ENCODE measurements around the gene PTGDR2.

PTGDR2 gene

DNA sequence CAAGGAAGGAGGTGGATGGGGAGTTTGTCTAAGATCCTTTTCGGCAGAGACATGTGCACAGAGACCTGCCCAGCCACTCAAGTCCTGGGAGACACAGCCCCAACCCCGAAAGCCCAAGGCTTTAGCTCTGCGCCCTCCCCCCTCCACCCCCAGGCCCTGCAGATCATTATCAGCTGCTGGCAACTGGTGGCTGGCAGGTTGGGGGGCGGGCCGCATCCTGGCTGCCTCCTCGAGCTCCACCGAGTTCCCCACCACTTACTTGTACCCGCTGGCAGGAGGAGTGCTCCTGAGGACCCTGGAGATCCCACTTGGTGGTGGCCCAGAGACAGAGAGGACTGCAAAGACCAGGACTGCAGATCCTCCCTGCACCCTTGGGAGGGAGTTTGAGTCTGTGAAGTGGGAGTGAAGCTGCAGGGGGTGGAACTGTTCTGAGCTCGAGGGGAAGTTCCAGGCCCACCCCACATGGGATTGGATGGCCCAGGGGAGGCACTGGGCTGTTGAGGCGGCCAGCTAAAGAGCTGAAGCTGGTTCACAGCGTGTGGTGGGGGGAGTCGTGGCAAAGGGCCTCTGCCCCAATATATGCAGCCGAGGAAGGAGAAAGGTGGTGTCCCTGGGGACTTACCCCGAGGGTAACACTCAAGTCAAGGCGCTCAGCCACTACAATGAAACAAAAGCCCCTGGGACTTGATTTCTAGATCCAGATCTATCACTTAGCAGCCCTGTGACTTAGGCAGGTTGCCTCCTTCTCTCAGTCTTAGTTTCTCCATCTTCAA, 33.7 kb downstream of the PTGDR2 start:
- no peak overlapping the region for H3K27ac ChIP-seq

DNA sequence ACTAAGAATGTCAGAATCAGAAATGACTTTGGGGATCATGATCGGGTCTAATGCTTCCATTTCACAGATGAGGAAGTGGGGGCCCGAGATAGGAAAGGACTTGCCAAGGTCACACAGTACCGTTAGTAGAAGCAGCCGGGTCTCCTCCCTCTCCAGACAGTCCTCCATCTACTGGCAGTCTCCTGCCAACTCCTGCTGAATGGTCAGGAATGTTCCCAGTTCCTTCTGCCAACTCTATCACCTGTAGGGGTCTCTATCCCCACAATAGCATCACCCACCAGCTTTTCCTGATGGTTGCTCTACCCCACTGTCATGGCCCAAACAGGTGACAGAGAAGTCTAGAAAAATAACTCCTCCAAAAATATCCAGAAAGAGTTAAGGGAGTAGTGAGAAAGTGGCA, 37.7 kb downstream of the PTGDR2 start:
- no peak overlapping the region for H3K27ac ChIP-seq
- TF ChIP-seq, protein P1, sequence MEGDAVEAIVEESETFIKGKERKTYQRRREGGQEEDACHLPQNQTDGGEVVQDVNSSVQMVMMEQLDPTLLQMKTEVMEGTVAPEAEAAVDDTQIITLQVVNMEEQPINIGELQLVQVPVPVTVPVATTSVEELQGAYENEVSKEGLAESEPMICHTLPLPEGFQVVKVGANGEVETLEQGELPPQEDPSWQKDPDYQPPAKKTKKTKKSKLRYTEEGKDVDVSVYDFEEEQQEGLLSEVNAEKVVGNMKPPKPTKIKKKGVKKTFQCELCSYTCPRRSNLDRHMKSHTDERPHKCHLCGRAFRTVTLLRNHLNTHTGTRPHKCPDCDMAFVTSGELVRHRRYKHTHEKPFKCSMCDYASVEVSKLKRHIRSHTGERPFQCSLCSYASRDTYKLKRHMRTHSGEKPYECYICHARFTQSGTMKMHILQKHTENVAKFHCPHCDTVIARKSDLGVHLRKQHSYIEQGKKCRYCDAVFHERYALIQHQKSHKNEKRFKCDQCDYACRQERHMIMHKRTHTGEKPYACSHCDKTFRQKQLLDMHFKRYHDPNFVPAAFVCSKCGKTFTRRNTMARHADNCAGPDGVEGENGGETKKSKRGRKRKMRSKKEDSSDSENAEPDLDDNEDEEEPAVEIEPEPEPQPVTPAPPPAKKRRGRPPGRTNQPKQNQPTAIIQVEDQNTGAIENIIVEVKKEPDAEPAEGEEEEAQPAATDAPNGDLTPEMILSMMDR (conservative IDR thresholded peaks at IDR 0.05) = no peak

More for the DNA sequence above, 33.7 kb downstream of the PTGDR2 start:
- TF ChIP-seq, protein P1 (conservative IDR thresholded peaks at IDR 0.05) = no peak

DNA sequence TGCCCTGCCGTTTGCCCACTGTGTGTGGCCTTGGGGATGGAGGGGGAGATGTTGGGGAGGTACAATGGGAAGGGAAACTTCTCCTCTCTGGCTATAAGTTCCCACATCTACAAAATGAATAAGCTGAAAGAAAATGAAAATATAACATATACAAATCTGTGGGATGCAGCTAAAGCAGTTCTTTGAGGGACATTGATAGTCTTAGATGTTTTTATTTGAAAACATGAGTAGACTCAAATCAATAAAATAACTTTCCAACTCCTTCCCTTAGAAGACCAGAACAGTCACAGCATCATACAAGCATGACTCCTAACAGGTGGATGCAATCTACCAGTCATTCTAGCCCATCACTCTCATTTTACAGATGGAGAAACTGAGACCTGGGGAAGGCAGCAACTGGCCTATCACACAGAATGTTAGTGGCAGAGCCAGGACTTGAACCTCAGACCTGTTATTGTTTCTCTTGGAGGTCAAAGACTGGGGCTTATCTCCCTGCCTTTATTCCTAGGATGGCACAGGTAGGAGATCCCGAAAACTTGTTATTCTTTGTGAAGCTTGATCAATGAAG, 39.1 kb downstream of the PTGDR2 start:
- TF ChIP-seq, protein P1 (conservative IDR thresholded peaks at IDR 0.05) = no peak
- H3K27ac ChIP-seq = no peak overlapping the region

DNA sequence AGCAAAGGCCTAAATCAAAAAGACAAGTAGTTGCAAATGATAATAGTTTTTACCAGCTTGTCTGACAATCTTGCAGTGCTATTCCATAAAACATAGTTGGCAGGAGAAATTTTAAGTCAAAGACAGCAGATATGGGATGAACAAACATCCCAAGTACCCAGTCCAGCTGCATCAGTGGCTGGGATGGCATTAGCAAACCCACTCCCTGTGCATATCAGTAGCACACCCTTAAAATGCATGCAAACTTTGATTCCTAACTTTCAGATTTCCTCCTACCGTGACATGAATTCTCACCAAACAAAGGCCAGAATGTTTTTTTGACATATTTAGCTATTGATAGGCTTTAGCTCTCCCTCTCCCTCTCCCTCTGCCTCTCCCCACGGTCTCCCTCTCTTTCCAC, 41.6 kb downstream of the PTGDR2 start:
- TF ChIP-seq, protein P1 (conservative IDR thresholded peaks at IDR 0.05) = no peak

DNA sequence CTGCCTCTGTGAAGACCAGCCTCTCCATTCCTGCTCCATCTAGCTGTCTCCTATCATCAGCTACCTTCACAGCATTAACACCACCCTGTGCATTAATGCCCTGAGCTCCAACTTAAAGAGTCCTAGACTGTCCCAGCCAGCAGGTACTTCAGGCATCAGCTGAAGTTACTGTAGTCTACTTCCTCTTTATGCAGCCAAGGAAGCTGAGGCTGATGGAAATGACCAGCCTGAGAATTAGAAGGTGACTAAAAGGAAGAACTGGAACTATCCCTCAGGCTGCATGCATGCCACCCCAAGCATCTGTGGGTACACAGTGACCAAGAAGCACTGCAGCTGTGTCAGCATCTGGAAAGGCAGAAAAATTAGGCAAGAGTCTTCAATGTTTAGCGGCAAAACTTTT, 42.4 kb downstream of the PTGDR2 start:
- TF ChIP-seq, protein P1 (conservative IDR thresholded peaks at IDR 0.05) = no peak
- H3K27ac ChIP-seq = no peak overlapping the region

More for the DNA sequence above, 41.6 kb downstream of the PTGDR2 start:
- no peak overlapping the region for H3K27ac ChIP-seq

DNA sequence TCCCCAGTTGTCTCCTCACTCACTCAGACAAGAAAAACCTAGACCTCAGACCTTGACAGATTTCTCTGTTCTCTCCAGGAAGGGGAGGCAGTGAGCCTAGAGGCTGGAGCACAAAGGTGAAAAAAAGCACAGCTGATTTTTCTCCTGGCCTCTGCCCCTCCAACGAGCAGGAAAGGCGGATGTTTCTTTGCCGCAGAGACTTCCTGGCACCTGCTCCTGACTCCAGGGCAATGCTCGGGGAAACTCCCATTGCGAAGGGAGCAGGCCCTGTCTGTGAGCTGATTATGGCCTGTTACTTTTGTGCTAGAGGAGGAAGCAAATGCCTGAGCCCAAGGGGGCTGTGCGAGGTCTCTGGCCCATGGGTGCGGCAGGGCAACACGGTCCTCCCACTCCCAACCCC, 45.2 kb downstream of the PTGDR2 start:
- TF ChIP-seq, protein P1 (conservative IDR thresholded peaks at IDR 0.05) = no peak
- H3K27ac ChIP-seq = no peak overlapping the region

DNA sequence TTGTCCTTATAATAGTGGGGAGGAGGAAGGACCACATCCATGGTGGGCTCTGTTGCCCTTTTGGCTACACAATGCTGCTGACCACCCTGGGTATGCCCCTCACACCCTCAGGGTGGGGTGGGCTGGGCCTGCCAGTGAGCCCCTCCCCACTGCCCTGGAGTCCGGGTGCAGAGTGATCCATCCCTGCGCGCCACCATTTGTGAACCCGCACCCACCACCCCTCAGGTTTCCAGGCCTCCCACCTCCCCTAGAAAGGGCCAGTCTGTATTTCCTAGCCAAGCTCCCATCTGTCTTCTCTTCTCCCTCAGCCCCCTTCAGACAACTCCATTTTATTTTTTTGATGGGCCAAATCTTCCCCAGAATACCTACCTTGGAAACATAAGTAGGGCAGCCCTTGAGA, 45.6 kb downstream of the PTGDR2 start:
- no peak overlapping the region for H3K27ac ChIP-seq
- TF ChIP-seq, protein P1 (conservative IDR thresholded peaks at IDR 0.05) = no peak
